Umbilical cord (tissue), 2 donors: ENCODE data around the gene HAUS3. TPM values are rescaled to one million over a fixed set of nuclear protein-coding genes. Genes with fewer than 3 reads are reported as not detected.
"Not testable (repeated sequence)": the region's sequence is repeated elsewhere in the genome, so short reads cannot be mapped to it uniquely, and the experiment has no call there.

ENCODE experiments used
- DNase-seq: peaks from one replicate; pipeline ENCODE4 v3.0.0-alpha.2; 2015; ENCODE audit warnings: low spot score
- total RNA-seq: library from RNA; depleted of rRNA; stranded (reverse); fragments of >200 nt; gene quantifications from one replicate; pipeline ENCODE4 v1.2.3, GENCODE V29; 2014; ENCODE audit warnings: low replicate concordance; ENCODE audit not compliant: insufficient read depth

The HAUS3 gene
- total RNA-seq, 1 donor from 2014 or later: 17.1 TPM

DNA sequence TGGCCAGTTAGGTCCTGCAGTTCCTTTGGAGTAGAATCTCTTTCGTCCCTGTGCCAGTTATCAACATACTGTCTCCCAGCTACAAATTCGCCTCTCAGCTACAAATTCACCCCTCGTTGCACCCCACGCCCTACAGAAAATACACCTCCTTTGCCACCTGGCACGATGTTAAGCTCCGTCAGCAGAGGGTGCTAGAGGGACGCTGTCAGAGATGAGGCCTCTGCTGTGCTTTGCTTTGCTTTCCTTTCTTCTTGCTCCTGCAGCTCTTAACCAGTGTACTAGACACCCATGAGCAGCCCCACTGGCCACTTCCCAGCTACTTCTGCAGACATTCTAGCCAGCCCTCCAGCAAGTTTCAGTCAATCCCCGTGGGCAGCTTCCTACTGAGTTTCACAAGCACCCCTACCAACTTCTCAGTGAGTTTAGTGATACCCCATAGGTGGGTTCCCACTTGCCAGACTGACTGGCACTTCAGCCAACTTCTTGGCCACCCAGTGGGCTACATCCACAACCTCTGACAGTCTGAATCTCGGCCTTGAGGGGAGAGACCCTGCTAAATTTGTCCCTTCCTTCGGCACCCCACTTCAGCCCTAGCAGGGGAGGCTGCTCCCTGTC, 21.8 kb downstream of the HAUS3 start:
- DNase-seq: peak; percentile 79

DNA sequence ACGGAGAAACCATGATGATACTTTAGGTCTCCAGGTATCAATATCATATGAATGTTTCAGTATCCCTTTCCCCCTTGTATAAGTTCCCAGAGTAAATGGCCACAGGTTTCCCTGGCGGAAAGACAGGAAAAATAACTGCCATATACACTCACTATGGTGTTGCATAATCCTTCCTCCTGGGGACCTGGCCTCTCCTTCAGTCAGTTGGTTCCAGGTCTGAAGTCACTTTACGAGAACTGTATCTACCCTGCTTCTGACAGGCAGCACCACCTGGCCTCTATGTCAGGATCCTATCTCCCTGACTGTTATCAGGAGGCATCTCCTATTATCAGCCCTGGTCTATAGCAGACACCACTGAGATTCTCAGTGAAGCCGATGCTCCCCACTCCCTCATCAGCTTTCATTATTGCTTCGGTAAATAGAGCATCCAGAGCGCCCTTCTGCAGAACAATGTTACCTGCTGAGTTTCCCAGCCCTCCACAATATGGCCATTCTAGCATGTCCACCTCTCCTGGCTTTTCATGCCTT, 22.6 kb downstream of the HAUS3 start:
- no peak for DNase-seq

DNA sequence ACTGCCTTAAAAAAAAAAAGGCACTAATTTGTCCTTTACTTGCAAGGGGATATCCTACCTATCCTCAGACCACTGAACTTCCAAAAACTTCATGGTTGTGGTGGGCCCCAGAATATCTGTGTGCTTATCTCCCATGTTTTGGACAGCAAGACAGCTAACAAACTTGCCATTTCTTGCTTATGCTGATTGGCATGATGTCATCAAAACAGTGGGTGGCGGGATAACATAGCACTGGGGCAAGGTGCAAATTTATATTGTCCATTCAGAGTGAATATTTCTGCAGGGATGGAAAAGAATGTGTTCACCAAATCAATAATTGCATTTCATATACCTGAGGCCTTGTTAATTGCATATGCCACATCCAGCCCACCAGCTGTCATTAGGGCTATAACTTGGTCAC, 23.5 kb downstream of the HAUS3 start:
- DNase-seq: no peak

DNA sequence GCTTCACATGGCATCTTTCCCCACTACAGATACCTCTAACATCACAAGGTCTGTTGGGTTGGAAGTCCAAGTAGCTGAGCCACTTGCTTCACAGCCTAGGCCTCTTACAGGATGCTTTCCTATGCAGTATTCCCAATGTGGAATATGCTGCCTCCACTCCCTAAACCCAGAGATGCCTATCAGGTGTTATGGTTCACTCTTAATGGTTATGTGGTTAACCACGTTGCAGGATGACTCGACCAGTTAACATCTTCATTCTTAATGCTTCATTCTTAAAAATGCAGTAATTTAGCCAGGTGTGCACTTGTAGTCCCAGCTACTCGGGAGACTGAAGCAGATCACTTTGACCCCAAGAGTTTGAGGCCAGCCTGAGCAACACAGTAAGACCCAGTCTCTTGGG, 24.2 kb downstream of the HAUS3 start:
- DNase-seq: no peak

DNA sequence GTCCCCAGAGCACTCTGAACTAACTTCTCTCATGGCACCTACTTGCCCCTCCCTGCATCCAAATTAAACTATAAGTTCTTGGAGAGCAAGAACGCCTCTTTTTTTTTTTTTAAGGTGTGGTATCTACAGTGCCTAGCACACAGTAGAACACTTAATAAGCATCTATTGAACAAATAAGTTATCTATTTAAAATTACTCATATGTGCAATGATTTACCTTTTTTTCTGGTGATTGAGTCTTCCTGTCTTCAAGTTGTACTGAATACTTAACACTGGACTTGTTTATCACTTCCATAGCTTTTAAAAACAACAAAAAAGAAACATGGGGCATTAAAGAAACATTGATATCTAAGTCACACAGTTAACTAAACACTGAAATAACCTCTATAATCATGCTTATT, 29.1 kb downstream of the HAUS3 start:
- no peak for DNase-seq

DNA sequence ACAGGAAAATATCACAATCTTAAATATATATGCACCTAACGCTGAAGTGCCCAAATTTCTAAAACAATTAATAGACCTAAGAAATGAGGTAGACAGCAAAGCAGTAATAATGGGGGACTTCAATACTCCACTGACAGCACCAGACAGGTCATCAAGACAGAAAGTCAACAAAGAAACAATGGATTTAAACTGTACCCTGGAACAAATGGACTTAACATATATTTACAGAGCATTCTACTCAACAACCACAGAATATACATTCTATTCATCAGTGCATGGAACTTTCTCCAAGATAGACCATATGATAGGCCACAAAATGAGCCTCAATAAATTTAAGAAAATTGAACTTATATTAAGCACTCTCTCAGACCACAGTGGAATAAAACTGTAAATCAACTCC, 39.1 kb downstream of the HAUS3 start:
- not testable (repeated sequence) for DNase-seq

DNA sequence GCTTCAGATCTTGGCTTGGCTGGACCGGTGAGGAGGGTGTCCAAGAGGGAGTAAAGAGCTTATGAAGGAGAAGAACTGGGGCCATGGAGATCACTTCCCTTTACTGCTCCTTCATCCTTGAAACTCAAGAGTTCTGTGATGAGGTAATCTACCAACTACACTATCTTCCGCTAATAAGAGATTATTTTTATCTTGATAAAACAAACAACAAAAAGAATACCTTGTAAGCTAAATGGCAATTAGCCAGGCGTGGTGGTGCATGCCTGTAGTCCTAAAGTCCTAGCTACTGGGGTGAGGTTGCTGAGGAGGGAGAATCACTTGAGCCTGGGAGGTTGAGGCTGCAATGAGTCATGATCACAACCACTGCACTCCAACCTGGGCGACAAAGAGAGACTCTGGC, 47.4 kb downstream of the HAUS3 start:
- no peak for DNase-seq

DNA sequence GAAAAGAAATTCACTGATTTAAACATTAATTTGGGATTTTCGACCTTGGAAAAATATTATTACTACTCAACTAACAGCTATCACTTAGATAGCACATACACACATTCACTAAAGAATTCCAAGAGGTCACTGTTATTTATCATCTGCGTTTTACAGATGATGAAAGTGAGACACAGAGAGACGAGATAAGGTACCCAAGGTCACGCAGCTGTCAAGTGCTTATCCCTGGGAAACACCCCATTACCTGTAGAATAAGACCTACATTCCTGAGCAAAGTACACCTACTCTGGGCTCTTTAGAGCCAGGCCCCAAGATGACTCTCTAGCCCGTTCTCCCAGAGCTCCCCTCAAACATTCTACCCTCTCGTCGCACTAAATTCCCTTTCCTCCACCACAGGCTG, 48.6 kb downstream of the HAUS3 start:
- no peak for DNase-seq

DNA sequence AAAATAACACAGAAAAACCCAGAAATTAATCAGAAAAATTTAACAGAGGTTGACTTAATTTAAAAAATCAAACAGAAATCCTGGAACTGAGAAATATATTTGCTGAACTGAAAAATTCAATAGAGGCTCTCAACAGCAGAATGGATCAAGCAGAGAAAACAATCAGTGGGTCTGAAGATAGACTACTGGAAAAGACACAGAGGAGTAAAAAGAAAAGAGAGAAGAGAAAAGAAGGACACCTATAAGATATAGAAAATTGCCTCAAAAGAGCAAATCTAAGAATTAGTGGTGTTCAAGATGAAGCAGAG, 55.1 kb downstream of the HAUS3 start:
- no peak for DNase-seq

DNA sequence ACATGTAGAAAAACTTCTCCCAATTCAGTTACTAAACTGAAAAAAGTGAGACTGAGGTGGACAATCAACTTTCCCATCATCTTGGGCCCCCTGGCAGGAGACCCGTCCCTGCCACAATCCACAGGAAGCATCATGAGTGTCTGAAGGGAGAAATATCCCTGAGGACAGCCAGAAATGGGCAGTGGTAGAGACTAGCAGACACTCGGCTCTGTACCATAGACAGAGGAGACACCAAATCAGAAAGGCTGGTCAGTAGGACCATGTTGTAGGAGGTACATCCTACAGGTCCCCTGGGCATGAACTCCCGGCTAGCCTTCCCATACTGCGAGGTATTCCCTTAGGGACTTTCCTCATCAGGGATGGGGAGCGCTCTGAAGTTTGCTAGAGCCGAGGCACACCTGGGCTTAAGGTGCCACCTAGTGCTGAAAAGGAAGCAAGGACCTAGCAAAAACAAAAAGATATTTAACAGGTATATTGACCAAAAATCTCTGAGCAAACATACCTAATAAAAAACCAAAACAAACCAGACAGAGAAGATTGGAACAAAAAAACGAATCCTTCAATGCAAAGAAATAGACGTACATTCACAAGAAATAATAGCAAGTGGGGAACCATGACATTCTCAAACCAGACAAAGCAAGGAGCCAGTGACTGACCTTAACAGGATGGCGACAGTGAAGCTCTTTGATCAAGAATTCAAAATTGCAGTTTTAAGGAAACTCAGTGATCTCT, 55.6 kb downstream of the HAUS3 start:
- no peak for DNase-seq

DNA sequence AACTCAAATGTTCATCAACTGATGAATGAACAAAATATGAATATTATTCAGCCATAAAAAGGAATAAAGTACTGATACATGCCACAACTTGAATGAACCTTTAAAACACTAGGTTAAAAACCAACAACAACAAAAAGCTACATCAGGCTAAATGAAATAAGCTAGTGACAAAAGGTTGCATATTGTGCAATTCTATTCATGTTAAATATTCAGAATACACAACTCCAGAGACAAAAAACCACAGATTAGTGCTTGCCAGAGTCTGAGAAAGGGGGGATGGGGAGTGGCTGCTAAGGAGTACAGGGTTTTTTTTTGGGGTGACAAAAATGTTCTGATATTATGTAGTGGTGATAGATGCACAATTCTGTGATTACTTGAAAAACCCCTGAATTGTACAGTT, 58.5 kb downstream of the HAUS3 start:
- DNase-seq: no peak

DNA sequence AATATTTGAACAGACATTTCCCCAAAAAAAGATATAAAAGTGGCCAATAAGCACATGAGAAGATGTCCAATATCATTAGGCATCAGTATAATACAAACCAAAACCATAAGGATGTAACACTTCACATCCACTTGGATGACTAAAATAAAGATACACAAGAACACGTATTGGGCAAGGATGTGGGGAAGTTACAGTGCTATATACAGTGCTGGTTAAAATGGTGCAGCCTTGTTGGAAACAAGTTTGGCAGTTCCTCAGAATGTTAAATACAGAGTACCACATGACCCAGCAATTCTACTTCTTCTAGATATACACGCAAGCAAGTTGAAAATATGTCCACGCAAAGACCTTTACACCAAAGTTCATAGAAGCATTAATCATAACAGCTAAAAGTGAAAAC, 58.9 kb downstream of the HAUS3 start:
- no peak for DNase-seq

DNA sequence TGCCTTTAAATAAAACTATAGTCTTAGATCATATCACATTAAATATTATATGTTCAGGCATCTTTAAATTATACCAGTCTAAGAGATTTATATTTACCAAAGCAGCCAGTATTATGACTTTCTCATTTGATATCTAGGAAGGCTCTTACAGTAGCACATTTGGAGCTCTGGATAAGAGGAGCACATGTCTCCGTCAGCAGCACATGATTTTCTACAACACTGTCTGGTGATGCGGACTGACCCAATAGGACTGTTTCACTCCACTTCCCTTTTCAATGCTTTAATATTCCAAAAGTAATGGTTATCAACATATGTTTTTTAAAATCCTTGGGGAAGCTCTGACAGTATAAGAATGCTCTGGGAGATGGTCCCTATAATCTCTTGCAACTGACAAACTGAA, 61.5 kb downstream of the HAUS3 start:
- DNase-seq: peak; percentile 50

DNA sequence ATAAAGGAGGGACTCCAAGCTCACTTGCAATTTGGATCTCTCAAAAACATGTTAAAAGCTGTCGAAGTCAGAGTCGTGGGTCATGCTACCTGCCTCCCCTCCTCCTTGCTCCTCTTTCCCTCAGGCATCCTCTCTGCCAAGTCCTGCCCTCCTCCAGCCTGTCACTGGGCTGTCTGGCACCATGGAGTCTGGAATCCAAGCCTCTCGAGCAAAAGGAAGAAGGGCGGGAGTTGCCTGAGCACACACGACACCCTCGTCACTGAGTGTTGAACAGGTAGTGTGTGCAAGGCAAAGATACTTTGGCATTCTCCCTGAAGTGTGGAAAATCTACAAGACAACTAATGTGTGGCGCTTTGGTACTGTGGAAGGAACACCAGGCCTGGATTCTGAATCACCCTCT, 62.2 kb downstream of the HAUS3 start:
- DNase-seq: no peak

DNA sequence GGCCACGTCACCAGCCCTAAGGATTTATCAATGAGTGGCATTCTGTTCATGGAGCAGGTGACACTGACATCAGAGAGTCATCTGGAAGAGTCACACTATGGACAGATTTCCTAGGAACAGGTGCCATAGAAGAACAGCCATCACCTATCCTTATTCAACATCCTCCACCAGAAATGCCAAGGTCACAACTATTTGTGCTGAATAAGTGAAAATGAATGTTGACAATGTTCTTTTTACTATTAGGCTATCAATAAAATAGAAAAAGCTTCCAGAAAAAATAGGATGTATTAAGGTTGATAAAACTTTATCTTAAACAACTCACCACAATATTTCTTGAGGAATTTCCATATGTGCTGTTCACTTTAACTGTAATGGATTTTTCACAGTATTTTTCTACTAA, 62.9 kb downstream of the HAUS3 start:
- no peak for DNase-seq

Other genes starting within 250 kb of the HAUS3 start
- gene NELFA, start 233.1 kb downstream of the HAUS3 start, total RNA-seq: 8.4 TPM
- 0.48 TPM for gene NAT8L, start 182.8 kb downstream of the HAUS3 start, total RNA-seq
- gene POLN, start within 50 bp of the HAUS3 start, total RNA-seq: 8.4 TPM
- 30.1 TPM for gene MXD4, start 20.0 kb upstream of the HAUS3 start, total RNA-seq
- gene ZFYVE28, start 176.5 kb upstream of the HAUS3 start, total RNA-seq: 6.3 TPM
- gene CFAP99, start 176.8 kb upstream of the HAUS3 start, total RNA-seq: not detected
- 40.7 TPM for gene RNF4, start 227.0 kb upstream of the HAUS3 start, total RNA-seq